K562 (cell line): Measurements from ENCODE around the gene ATG4D. TPM values are rescaled to one million over a fixed set of nuclear protein-coding genes. Genes with fewer than 3 reads are reported as not detected.

Source experiments
- CHD4 ChIP-seq: fragments of 200-600 bp; sonication (generic); IDR thresholded peaks from 3 replicates; pipeline ENCODE4 v1.6.1; 2012; ENCODE audit warnings: low read depth, mild to moderate bottlenecking, mixed read lengths, low read length, inconsistent platforms; ENCODE audit not compliant: insufficient read depth, insufficient replicate concordance, poor library complexity, severe bottlenecking
- EP300 ChIP-seq: IDR thresholded peaks from 2 replicates; pipeline ENCODE4 v1.6.1; 2012; ENCODE audit warnings: low read length, improper control_type of control experiment
- FOXA3 ChIP-seq, 2 experiments: fragments of 450-650 bp in 1 of 2; sonication (generic) in 1 of 2; formaldehyde crosslinking; IDR thresholded peaks in 1 of 2; conservative IDR thresholded peaks in 1 of 2; 2 replicates each; pipeline versions ENCODE4 v1.4.0 to v1.8.0; 2020 to 2022; ENCODE audit warnings: mild to moderate bottlenecking in 2 of 2, missing genetic modification reagents in 1 of 2
- GTF2F1 ChIP-seq: IDR thresholded peaks from 2 replicates; pipeline ENCODE4 v1.6.1; 2011; ENCODE audit warnings: low read depth, low read length, improper control_type of control experiment
- MAFK ChIP-seq: IDR thresholded peaks from 2 replicates; pipeline ENCODE4 v1.6.1; 2011; ENCODE audit warnings: low read length, improper control_type of control experiment
- MTA3 ChIP-seq: fragments of 450-650 bp; formaldehyde crosslinking; IDR thresholded peaks from 2 replicates; pipeline ENCODE4 v1.6.1; 2017; ENCODE audit warnings: mild to moderate bottlenecking, borderline replicate concordance
- NFE2 ChIP-seq: IDR thresholded peaks from 2 replicates; pipeline ENCODE4 v1.6.1; 2014; ENCODE audit warnings: antibody characterized with exemption, low read depth
- POLR2A ChIP-seq: fragments of 450-650 bp; conservative IDR thresholded peaks from 2 replicates; pipeline ENCODE4 v1.6.1; 2016
- SMARCB1 ChIP-seq: IDR thresholded peaks from 2 replicates; pipeline ENCODE4 v1.6.1; 2011; ENCODE audit warnings: improper control_type of control experiment, low read depth; ENCODE audit not compliant: insufficient read length
- SRSF1 ChIP-seq: fragments of 200-400 bp; formaldehyde crosslinking; IDR thresholded peaks from 2 replicates; pipeline ENCODE4 v1.6.1; 2017; ENCODE audit warnings: mild to moderate bottlenecking, low read depth, low read length, moderate library complexity
- ZKSCAN1 ChIP-seq: fragments of 150-350 bp; IDR thresholded peaks from 2 replicates; pipeline ENCODE4 v1.6.1; 2016; ENCODE audit warnings: low read depth, low read length
- polyA plus RNA-seq, 8 experiments: library from polyadenylated mRNA; depleted of rRNA in 4 of 8; stranded (reverse) in 5 of 8; unstranded in 3 of 8; fragments of >200 nt; fragmentation: Nextera tagmentation in 2 of 8; fragmentation: Illumina TruSeq in 1 of 8; extraction: Ambion mirVana in 2 of 8; extraction: Trizol in 1 of 8; gene quantifications; 2 replicates each; pipeline versions ENCODE4 v1.2.1 to v1.2.3, GENCODE V29; 2011 to 2014; ENCODE audit warnings: inconsistent platforms in 1 of 8, missing spikeins in 1 of 8
- total RNA-seq, 7 experiments: library from RNA; depleted of rRNA in 6 of 7; stranded (reverse); fragments of >200 nt in 6 of 7; fragmentation: Illumina TruSeq in 2 of 7; extraction: Trizol in 2 of 7; gene quantifications; 2 replicates each; pipeline versions ENCODE4 v1.2.1 to v1.2.3, GENCODE V29; 2011 to 2021; ENCODE audit warnings: low replicate concordance in 1 of 7
- TF ChIP-seq, protein P1 (sequence below): sonication (generic); formaldehyde crosslinking; IDR thresholded peaks from 2 replicates; pipeline ENCODE4 v1.8.1; 2023; ENCODE audit warnings: missing genetic modification reagents, mild to moderate bottlenecking, borderline replicate concordance
- TF ChIP-seq, protein P2 (sequence below): fragments of 450-650 bp; IDR thresholded peaks from 2 replicates; pipeline ENCODE4 v1.6.1; 2016; ENCODE audit warnings: missing biosample characterization, missing genetic modification characterization
- TF ChIP-seq, protein P3 (sequence below): fragments of 250-450 bp; sonication (Bioruptor Pico); IDR thresholded peaks from 2 replicates; pipeline ENCODE4 v1.8.0; 2021; ENCODE audit warnings: moderate library complexity, mild to moderate bottlenecking, inconsistent platforms
- TF ChIP-seq, protein P4 (sequence below): sonication (generic); formaldehyde crosslinking; IDR thresholded peaks from 2 replicates; pipeline ENCODE4 v1.9.0; 2022; ENCODE audit warnings: mild to moderate bottlenecking, missing genetic modification reagents
- TF ChIP-seq, protein P5 (sequence below): fragments of 250-450 bp; sonication (Bioruptor Pico); IDR thresholded peaks from 2 replicates; pipeline ENCODE4 v1.5.0; 2020; ENCODE audit warnings: mild to moderate bottlenecking, borderline replicate concordance

ATG4D gene
- total and polyA plus RNA-seq, 9 of the 15 experiments (the other 6 are each of a cell fraction or from before 2014, with no cell fraction given): 0.51 to 66.1 (median 22.9) TPM

DNA sequence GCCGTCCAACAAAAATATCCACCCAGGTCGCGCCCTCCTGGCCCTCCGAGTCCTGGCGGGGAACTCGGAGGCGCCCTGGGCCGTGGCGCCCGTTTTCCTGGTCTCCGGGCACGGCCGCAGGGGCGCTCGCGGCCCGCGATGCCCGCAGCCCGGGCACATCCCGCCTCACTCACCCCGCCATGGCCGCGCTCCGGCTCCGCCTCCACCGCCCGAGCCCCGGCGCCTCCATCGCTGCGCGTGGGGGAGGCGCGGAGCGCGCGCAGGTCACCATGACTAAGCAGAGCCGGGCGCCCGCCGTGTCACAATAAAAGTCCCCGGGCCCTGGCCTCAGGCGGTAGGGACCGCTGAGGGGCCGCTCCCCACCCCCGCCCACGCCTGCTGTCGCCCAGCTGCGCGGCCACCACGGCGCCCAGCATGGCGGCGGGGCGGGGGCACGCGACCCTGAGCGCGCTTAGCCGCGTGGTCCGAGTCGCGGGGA, 41.1 kb upstream of the ATG4D start (continued):
- TF ChIP-seq, protein P1, sequence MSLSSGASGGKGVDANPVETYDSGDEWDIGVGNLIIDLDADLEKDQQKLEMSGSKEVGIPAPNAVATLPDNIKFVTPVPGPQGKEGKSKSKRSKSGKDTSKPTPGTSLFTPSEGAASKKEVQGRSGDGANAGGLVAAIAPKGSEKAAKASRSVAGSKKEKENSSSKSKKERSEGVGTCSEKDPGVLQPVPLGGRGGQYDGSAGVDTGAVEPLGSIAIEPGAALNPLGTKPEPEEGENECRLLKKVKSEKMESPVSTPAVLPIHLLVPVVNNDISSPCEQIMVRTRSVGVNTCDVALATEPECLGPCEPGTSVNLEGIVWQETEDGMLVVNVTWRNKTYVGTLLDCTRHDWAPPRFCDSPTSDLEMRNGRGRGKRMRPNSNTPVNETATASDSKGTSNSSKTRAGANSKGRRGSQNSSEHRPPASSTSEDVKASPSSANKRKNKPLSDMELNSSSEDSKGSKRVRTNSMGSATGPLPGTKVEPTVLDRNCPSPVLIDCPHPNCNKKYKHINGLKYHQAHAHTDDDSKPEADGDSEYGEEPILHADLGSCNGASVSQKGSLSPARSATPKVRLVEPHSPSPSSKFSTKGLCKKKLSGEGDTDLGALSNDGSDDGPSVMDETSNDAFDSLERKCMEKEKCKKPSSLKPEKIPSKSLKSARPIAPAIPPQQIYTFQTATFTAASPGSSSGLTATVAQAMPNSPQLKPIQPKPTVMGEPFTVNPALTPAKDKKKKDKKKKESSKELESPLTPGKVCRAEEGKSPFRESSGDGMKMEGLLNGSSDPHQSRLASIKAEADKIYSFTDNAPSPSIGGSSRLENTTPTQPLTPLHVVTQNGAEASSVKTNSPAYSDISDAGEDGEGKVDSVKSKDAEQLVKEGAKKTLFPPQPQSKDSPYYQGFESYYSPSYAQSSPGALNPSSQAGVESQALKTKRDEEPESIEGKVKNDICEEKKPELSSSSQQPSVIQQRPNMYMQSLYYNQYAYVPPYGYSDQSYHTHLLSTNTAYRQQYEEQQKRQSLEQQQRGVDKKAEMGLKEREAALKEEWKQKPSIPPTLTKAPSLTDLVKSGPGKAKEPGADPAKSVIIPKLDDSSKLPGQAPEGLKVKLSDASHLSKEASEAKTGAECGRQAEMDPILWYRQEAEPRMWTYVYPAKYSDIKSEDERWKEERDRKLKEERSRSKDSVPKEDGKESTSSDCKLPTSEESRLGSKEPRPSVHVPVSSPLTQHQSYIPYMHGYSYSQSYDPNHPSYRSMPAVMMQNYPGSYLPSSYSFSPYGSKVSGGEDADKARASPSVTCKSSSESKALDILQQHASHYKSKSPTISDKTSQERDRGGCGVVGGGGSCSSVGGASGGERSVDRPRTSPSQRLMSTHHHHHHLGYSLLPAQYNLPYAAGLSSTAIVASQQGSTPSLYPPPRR: peak; percentile 59; the same call in 1 of the 2 replicates
- no peak for TF ChIP-seq SMARCB1
- peak; percentile 99 for TF ChIP-seq NFE2
- peak; percentile 75; the same call in 1 of the 2 replicates for TF ChIP-seq POLR2A
- TF ChIP-seq EP300: peak; percentile 81
- TF ChIP-seq, protein P2, sequence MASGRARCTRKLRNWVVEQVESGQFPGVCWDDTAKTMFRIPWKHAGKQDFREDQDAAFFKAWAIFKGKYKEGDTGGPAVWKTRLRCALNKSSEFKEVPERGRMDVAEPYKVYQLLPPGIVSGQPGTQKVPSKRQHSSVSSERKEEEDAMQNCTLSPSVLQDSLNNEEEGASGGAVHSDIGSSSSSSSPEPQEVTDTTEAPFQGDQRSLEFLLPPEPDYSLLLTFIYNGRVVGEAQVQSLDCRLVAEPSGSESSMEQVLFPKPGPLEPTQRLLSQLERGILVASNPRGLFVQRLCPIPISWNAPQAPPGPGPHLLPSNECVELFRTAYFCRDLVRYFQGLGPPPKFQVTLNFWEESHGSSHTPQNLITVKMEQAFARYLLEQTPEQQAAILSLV: no peak
- TF ChIP-seq, protein P3, sequence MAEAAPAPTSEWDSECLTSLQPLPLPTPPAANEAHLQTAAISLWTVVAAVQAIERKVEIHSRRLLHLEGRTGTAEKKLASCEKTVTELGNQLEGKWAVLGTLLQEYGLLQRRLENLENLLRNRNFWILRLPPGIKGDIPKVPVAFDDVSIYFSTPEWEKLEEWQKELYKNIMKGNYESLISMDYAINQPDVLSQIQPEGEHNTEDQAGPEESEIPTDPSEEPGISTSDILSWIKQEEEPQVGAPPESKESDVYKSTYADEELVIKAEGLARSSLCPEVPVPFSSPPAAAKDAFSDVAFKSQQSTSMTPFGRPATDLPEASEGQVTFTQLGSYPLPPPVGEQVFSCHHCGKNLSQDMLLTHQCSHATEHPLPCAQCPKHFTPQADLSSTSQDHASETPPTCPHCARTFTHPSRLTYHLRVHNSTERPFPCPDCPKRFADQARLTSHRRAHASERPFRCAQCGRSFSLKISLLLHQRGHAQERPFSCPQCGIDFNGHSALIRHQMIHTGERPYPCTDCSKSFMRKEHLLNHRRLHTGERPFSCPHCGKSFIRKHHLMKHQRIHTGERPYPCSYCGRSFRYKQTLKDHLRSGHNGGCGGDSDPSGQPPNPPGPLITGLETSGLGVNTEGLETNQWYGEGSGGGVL (CRISPR knock-in tag): no peak
- 0 out of 2 replicates have a peak, but pooled peaks have one; percentile 33 for TF ChIP-seq GTF2F1
- TF ChIP-seq FOXA3 (CRISPR knock-in tag; conservative IDR thresholded peaks at IDR 0.05 in 1 of 2, IDR thresholded peaks at IDR 0.05 in 1 of 2): 0 out of 4 replicates have a peak, but pooled peaks of 1 of the 2 experiments have one; percentile 36
- TF ChIP-seq ZKSCAN1: no peak
- TF ChIP-seq MAFK: peak; percentile 85
- no peak; the same call in none of the 2 replicates for TF ChIP-seq MTA3
- no peak for TF ChIP-seq SRSF1
- TF ChIP-seq, protein P4, sequence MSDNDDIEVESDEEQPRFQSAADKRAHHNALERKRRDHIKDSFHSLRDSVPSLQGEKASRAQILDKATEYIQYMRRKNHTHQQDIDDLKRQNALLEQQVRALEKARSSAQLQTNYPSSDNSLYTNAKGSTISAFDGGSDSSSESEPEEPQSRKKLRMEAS (CRISPR knock-in tag): peak; percentile 87
- TF ChIP-seq CHD4: no peak
- TF ChIP-seq, protein P5, sequence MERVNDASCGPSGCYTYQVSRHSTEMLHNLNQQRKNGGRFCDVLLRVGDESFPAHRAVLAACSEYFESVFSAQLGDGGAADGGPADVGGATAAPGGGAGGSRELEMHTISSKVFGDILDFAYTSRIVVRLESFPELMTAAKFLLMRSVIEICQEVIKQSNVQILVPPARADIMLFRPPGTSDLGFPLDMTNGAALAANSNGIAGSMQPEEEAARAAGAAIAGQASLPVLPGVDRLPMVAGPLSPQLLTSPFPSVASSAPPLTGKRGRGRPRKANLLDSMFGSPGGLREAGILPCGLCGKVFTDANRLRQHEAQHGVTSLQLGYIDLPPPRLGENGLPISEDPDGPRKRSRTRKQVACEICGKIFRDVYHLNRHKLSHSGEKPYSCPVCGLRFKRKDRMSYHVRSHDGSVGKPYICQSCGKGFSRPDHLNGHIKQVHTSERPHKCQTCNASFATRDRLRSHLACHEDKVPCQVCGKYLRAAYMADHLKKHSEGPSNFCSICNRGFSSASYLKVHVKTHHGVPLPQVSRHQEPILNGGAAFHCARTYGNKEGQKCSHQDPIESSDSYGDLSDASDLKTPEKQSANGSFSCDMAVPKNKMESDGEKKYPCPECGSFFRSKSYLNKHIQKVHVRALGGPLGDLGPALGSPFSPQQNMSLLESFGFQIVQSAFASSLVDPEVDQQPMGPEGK: no peak
